ENCODE results near the gene LMBR1.
A peak's percentile ranks its signal among the peaks of the same experiment; 100 is the strongest.

LMBR1 gene

GRCh38 chr7:156783864-156784263 lies 109.1 kb downstream of the LMBR1 start:
- Histone ChIP-seq H3K4me3 (ENCODE audit: low read length) (no peak overlapping the region), H3K27me3 (replicated peaks; ENCODE audit: control insufficient read depth, insufficient read depth, low read length) (no peaks in the 10 kb centered on the region), H3K36me3 (ENCODE audit: control insufficient read depth, insufficient read depth, low read length, severe bottlenecking) (no peaks in the 10 kb centered on the region), H3K9me3 (ENCODE audit: control insufficient read depth, low read length) (no peaks in the 10 kb centered on the region), H3K9ac (ENCODE audit: low read length) (no peak overlapping the region), H3K4me1 (ENCODE audit: control insufficient read depth, insufficient read depth, low read length) (no peaks in the 10 kb centered on the region)
- DNase-seq (ENCODE audit: low read depth), result peak; percentile 11

- H3K9me3 ChIP-seq (ENCODE audit: control insufficient read depth, low read length), result no peaks in the 10 kb centered on the region
- no peaks in the 10 kb centered on the region for H3K36me3 ChIP-seq (ENCODE audit: control insufficient read depth, insufficient read depth, low read length, severe bottlenecking)
- DNase-seq (ENCODE audit: low read depth), result no peak
- no peaks in the 10 kb centered on the region for H3K27me3 ChIP-seq (replicated peaks; ENCODE audit: control insufficient read depth, insufficient read depth, low read length)
- H3K9ac ChIP-seq (ENCODE audit: low read length), result no peak overlapping the region
- H3K4me3 ChIP-seq (ENCODE audit: low read length), result no peak overlapping the region
- no peaks in the 10 kb centered on the region for H3K4me1 ChIP-seq (ENCODE audit: control insufficient read depth, insufficient read depth, low read length)
Measured at GRCh38 chr7:156781972-156782371, 111.0 kb downstream of the LMBR1 start.

DNA sequence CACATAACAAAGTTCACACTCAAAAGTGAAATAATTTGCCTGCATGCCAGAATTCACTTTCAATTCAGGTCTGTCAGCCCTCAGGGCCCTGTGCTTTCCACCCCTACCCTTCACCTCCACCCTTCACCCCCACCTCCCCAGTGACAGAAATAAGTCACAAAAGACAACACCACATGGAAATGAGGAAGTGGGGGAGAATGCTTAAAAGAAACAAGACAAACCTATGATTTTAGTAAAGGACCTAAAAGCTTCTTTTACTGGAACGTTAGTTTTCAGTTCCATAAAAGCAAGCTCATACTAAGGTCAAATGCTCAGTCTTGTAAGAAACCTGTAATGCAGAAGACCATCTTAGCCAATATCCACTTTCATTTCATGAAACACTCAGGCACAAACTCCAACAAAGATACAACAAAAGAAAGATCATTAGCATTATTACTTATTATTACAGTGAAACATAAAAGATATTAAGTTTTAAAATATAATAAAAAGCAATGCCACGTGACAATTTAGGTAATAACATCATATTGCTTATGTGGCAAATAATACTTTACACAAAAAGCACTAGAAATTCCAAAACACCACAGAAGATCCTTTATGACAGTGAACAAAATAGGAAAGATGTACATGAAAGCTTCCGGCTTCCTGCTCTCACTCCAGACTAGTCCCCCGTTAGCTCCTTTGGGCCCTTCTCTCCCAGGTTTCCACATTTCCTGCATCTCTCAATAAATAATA lies 112.1 kb downstream of the LMBR1 start:
- Histone ChIP-seq H3K9me3 (ENCODE audit: control insufficient read depth, low read length) (no peaks in the 10 kb centered on the region), H3K36me3 (ENCODE audit: control insufficient read depth, insufficient read depth, low read length, severe bottlenecking) (no peaks in the 10 kb centered on the region), H3K4me1 (ENCODE audit: control insufficient read depth, insufficient read depth, low read length) (no peaks in the 10 kb centered on the region), H3K27me3 (replicated peaks; ENCODE audit: control insufficient read depth, insufficient read depth, low read length) (no peaks in the 10 kb centered on the region), H3K9ac (ENCODE audit: low read length) (no peak overlapping the region), H3K4me3 (ENCODE audit: low read length) (no peak overlapping the region)
- no peak for DNase-seq (ENCODE audit: low read depth)

- Histone ChIP-seq H3K36me3 (ENCODE audit: control insufficient read depth, insufficient read depth, low read length, severe bottlenecking) (no peaks in the 10 kb centered on the region), H3K9me3 (ENCODE audit: control insufficient read depth, low read length) (no peaks in the 10 kb centered on the region), H3K9ac (ENCODE audit: low read length) (no peak overlapping the region), H3K4me1 (ENCODE audit: control insufficient read depth, insufficient read depth, low read length) (no peaks in the 10 kb centered on the region), H3K27me3 (replicated peaks; ENCODE audit: control insufficient read depth, insufficient read depth, low read length) (no peaks in the 10 kb centered on the region), H3K4me3 (ENCODE audit: low read length) (no peak overlapping the region)
- no peak for DNase-seq (ENCODE audit: low read depth)
Measured at GRCh38 chr7:156778668-156779067, 114.3 kb downstream of the LMBR1 start.

GRCh38 chr7:156778201-156778600 lies 114.8 kb downstream of the LMBR1 start:
- DNase-seq (ENCODE audit: low read depth), result peak; percentile 5
- Histone ChIP-seq H3K36me3 (ENCODE audit: control insufficient read depth, insufficient read depth, low read length, severe bottlenecking) (no peaks in the 10 kb centered on the region), H3K4me3 (ENCODE audit: low read length) (no peak overlapping the region), H3K4me1 (ENCODE audit: control insufficient read depth, insufficient read depth, low read length) (no peaks in the 10 kb centered on the region), H3K9me3 (ENCODE audit: control insufficient read depth, low read length) (no peaks in the 10 kb centered on the region), H3K27me3 (replicated peaks; ENCODE audit: control insufficient read depth, insufficient read depth, low read length) (no peaks in the 10 kb centered on the region), H3K9ac (ENCODE audit: low read length) (no peak overlapping the region)

- Histone ChIP-seq H3K36me3 (ENCODE audit: control insufficient read depth, insufficient read depth, low read length, severe bottlenecking) (no peaks in the 10 kb centered on the region), H3K4me3 (ENCODE audit: low read length) (no peak overlapping the region), H3K27me3 (replicated peaks; ENCODE audit: control insufficient read depth, insufficient read depth, low read length) (no peaks in the 10 kb centered on the region), H3K4me1 (ENCODE audit: control insufficient read depth, insufficient read depth, low read length) (no peaks in the 10 kb centered on the region), H3K9ac (ENCODE audit: low read length) (no peak overlapping the region), H3K9me3 (ENCODE audit: control insufficient read depth, low read length) (no peaks in the 10 kb centered on the region)
- DNase-seq (ENCODE audit: low read depth), result no peak
Measured at GRCh38 chr7:156777364-156778069, 115.5 kb downstream of the LMBR1 start.

- Histone ChIP-seq H3K9ac (ENCODE audit: low read length) (no peak overlapping the region), H3K4me1 (ENCODE audit: control insufficient read depth, insufficient read depth, low read length) (no peaks in the 10 kb centered on the region), H3K9me3 (ENCODE audit: control insufficient read depth, low read length) (no peaks in the 10 kb centered on the region), H3K36me3 (ENCODE audit: control insufficient read depth, insufficient read depth, low read length, severe bottlenecking) (no peaks in the 10 kb centered on the region), H3K4me3 (ENCODE audit: low read length) (no peak overlapping the region), H3K27me3 (replicated peaks; ENCODE audit: control insufficient read depth, insufficient read depth, low read length) (no peaks in the 10 kb centered on the region)
- DNase-seq (ENCODE audit: low read depth), result no peak
Measured at GRCh38 chr7:156776527-156776926, 116.5 kb downstream of the LMBR1 start.

- DNase-seq (ENCODE audit: low read depth), result no peak
- H3K9me3 ChIP-seq (ENCODE audit: control insufficient read depth, low read length), result no peaks in the 10 kb centered on the region
- H3K27me3 ChIP-seq (replicated peaks; ENCODE audit: control insufficient read depth, insufficient read depth, low read length), result no peaks in the 10 kb centered on the region
- no peak overlapping the region for H3K9ac ChIP-seq (ENCODE audit: low read length)
- no peaks in the 10 kb centered on the region for H3K4me1 ChIP-seq (ENCODE audit: control insufficient read depth, insufficient read depth, low read length)
- H3K4me3 ChIP-seq (ENCODE audit: low read length), result no peak overlapping the region
- H3K36me3 ChIP-seq (ENCODE audit: control insufficient read depth, insufficient read depth, low read length, severe bottlenecking), result no peaks in the 10 kb centered on the region
Measured at GRCh38 chr7:156773966-156774365, 119.0 kb downstream of the LMBR1 start.

GRCh38 chr7:156772725-156773124 lies 120.3 kb downstream of the LMBR1 start:
- Histone ChIP-seq H3K27me3 (replicated peaks; ENCODE audit: control insufficient read depth, insufficient read depth, low read length) (no peaks in the 10 kb centered on the region), H3K9me3 (ENCODE audit: control insufficient read depth, low read length) (no peaks in the 10 kb centered on the region), H3K36me3 (ENCODE audit: control insufficient read depth, insufficient read depth, low read length, severe bottlenecking) (no peaks in the 10 kb centered on the region), H3K4me3 (ENCODE audit: low read length) (no peak overlapping the region), H3K4me1 (ENCODE audit: control insufficient read depth, insufficient read depth, low read length) (no peaks in the 10 kb centered on the region), H3K9ac (ENCODE audit: low read length) (no peak overlapping the region)
- DNase-seq (ENCODE audit: low read depth), result no peak

DNA sequence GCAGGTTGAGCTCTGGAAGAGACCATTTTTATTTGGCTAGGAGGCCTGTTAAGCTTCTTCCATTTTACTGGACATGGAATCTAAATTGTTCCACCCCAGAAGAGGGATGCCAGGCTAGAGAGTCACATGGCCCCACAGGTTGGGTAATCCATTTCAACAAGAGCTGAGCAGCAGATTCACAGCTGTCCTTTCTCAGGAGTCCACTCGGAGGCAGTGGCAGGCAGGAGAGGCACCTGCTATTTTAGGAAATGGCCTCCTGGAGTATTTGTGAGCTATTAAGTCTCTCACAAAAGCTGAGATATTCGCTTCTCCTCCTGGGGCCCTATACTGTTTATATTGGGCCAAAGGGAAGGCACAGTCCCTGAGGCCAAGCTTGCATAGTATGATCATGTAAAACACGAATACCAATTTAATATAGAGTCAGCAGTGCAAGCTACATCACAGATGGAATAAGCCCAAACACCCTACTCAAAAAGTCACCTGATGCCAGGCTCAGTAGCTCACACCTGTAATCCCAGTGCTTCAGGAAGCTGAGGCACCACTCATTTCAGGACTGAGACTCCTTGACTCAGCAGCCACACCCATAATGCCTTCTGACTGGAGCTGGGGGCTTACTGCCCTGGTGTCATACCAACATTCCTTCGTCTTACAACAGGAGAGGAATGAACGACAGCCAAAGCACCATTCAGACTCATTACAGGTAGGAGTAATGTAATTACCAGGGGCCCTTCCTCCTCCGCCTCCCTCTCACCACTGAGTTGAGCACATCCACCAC lies 124.1 kb downstream of the LMBR1 start:
- H3K9ac ChIP-seq (ENCODE audit: low read length), result no peak overlapping the region
- no peak overlapping the region for H3K4me3 ChIP-seq (ENCODE audit: low read length)
- H3K4me1 ChIP-seq (ENCODE audit: control insufficient read depth, insufficient read depth, low read length), result no peaks in the 10 kb centered on the region
- no peak for DNase-seq (ENCODE audit: low read depth)
- no peaks in the 10 kb centered on the region for H3K27me3 ChIP-seq (replicated peaks; ENCODE audit: control insufficient read depth, insufficient read depth, low read length)
- no peaks in the 10 kb centered on the region for H3K36me3 ChIP-seq (ENCODE audit: control insufficient read depth, insufficient read depth, low read length, severe bottlenecking)
- no peaks in the 10 kb centered on the region for H3K9me3 ChIP-seq (ENCODE audit: control insufficient read depth, low read length)

- Histone ChIP-seq H3K4me1 (ENCODE audit: control insufficient read depth, insufficient read depth, low read length) (no peaks in the 10 kb centered on the region), H3K27me3 (replicated peaks; ENCODE audit: control insufficient read depth, insufficient read depth, low read length) (no peaks in the 10 kb centered on the region), H3K36me3 (ENCODE audit: control insufficient read depth, insufficient read depth, low read length, severe bottlenecking) (no peaks in the 10 kb centered on the region), H3K9ac (ENCODE audit: low read length) (no peak overlapping the region), H3K9me3 (ENCODE audit: control insufficient read depth, low read length) (no peaks in the 10 kb centered on the region), H3K4me3 (ENCODE audit: low read length) (no peak overlapping the region)
- DNase-seq (ENCODE audit: low read depth), result no peak
Measured at GRCh38 chr7:156766666-156767065, 126.3 kb downstream of the LMBR1 start.
